DOHH2 (cell line): ENCODE results near the gene RMND5A.

Experiments
- H3F3A ChIP-seq: fragments of 200-600 bp; sonication (generic), shearing (Covaris generic); 2 replicates; pipeline ENCODE4 v1.6.0; 2016; ENCODE audit warnings: antibody characterized with exemption, mild to moderate bottlenecking; ENCODE audit not compliant: control insufficient read depth, insufficient read depth
- H3K27ac ChIP-seq: fragments of 200-600 bp; sonication (generic); 2 replicates; pipeline ENCODE4 v1.5.1; 2014; ENCODE audit warnings: low read depth, mild to moderate bottlenecking, low read length, moderate library complexity
- H3K27me3 ChIP-seq: fragments of 200-600 bp; sonication (generic); 2 replicates; pipeline ENCODE4 v1.6.1; 2014; ENCODE audit warnings: mild to moderate bottlenecking, low read length, mixed read lengths; ENCODE audit not compliant: control insufficient read depth
- H3K36me3 ChIP-seq: fragments of 200-600 bp; sonication (generic); 2 replicates; pipeline ENCODE4 v1.6.1; 2014; ENCODE audit warnings: mild to moderate bottlenecking, low read length, moderate library complexity, mixed read lengths; ENCODE audit not compliant: control insufficient read depth
- H3K4me1 ChIP-seq: fragments of 200-600 bp; sonication (generic); 2 replicates; pipeline ENCODE4 v1.6.1; 2014; ENCODE audit warnings: mild to moderate bottlenecking, low read length, mixed read lengths; ENCODE audit not compliant: control insufficient read depth
- H3K4me2 ChIP-seq: fragments of 200-600 bp; sonication (generic); 2 replicates; pipeline ENCODE4 v1.6.0; 2014; ENCODE audit warnings: mild to moderate bottlenecking, low read length, moderate library complexity
- H3K4me3 ChIP-seq: fragments of 200-600 bp; sonication (generic); 2 replicates; pipeline ENCODE4 v1.5.1; 2014; ENCODE audit warnings: mild to moderate bottlenecking, low read length, mixed read lengths
- H3K79me2 ChIP-seq: fragments of 200-600 bp; sonication (generic); 2 replicates; pipeline ENCODE4 v1.6.1; 2014; ENCODE audit warnings: mild to moderate bottlenecking, low read length, mixed read lengths; ENCODE audit not compliant: control insufficient read depth
- H3K9me2 ChIP-seq: fragments of 200-600 bp; sonication (generic); replicated peaks from 2 replicates; pipeline ENCODE4 v1.6.1; 2014; ENCODE audit warnings: mild to moderate bottlenecking, low read length, mixed read lengths; ENCODE audit not compliant: control insufficient read depth
- H3K9me3 ChIP-seq: fragments of 200-600 bp; sonication (generic); 2 replicates; pipeline ENCODE4 v1.6.1; 2014; ENCODE audit warnings: antibody characterized with exemption, low read length, mixed read lengths; ENCODE audit not compliant: control insufficient read depth, insufficient read depth
- H4K20me1 ChIP-seq: fragments of 200-600 bp; sonication (generic); 2 replicates; pipeline ENCODE4 v1.6.0; 2014; ENCODE audit warnings: low read depth, mild to moderate bottlenecking, antibody characterized with exemption, low read length, moderate library complexity; ENCODE audit not compliant: control insufficient read depth, insufficient read depth
- CTCF ChIP-seq: fragments of 200-600 bp; sonication (generic); IDR thresholded peaks from one replicate; pipeline ENCODE4 v1.5.1; 2014; ENCODE audit warnings: antibody characterized with exemption, mild to moderate bottlenecking, low read depth, low read length; ENCODE audit not compliant: poor library complexity, severe bottlenecking
- EZH2phosphoT487 ChIP-seq: fragments of 200-600 bp; sonication (generic); IDR thresholded peaks from 2 replicates; pipeline ENCODE4 v1.6.1; 2017; ENCODE audit warnings: borderline replicate concordance, mild to moderate bottlenecking, antibody characterized with exemption, low read length, moderate library complexity, mixed read lengths

The RMND5A gene

GRCh38 chr2:86750240-86750839, 30.2 kb downstream of the RMND5A start:
- Histone ChIP-seq H3K4me3 (no peak overlapping the region), H3K4me2 (no peak overlapping the region), H3K9me3 (peaks cover 4% of the 10 kb centered on the region; the same call in 1 of the 2 replicates), H3F3A (no peaks in the 10 kb centered on the region), H3K27me3 (no peaks in the 10 kb centered on the region), H3K4me1 (peaks cover 19% of the 10 kb centered on the region), H4K20me1 (no peaks in the 10 kb centered on the region), H3K36me3 (peaks cover 89% of the 10 kb centered on the region), H3K79me2 (peaks cover 69% of the 10 kb centered on the region), H3K27ac (no peak overlapping the region), H3K9me2 (no peaks in the 10 kb centered on the region)
- TF ChIP-seq CTCF (no peak), EZH2phosphoT487 (no peak)

- no peak overlapping the region for H3K4me3 ChIP-seq
- H3F3A ChIP-seq: no peaks in the 10 kb centered on the region
- peaks cover 58% of the 10 kb centered on the region for H3K79me2 ChIP-seq
- H3K4me2 ChIP-seq: no peak overlapping the region
- H3K27ac ChIP-seq: no peak overlapping the region
- no peaks in the 10 kb centered on the region for H4K20me1 ChIP-seq
- H3K27me3 ChIP-seq: no peaks in the 10 kb centered on the region
- H3K9me3 ChIP-seq: peaks cover 4% of the 10 kb centered on the region; the same call in 1 of the 2 replicates
- TF ChIP-seq EZH2phosphoT487 (no peak), CTCF (no peak)
- peaks cover 85% of the 10 kb centered on the region for H3K36me3 ChIP-seq
- H3K9me2 ChIP-seq: no peaks in the 10 kb centered on the region
- peaks cover 16% of the 10 kb centered on the region for H3K4me1 ChIP-seq
Measured at GRCh38 chr2:86751778-86752177, 31.7 kb downstream of the RMND5A start.

GRCh38 chr2:86752934-86753333, 32.8 kb downstream of the RMND5A start:
- TF ChIP-seq EZH2phosphoT487: no peak
- TF ChIP-seq CTCF: no peak

More at GRCh38 chr2:86752934-86753333, 32.8 kb downstream of the RMND5A start:
- peaks cover 82% of the 10 kb centered on the region for H3K36me3 ChIP-seq
- peaks cover 5% of the 10 kb centered on the region for H3K4me1 ChIP-seq
- H3K27me3 ChIP-seq: no peaks in the 10 kb centered on the region
- H3K4me2 ChIP-seq: no peak overlapping the region
- H4K20me1 ChIP-seq: no peaks in the 10 kb centered on the region
- no peak overlapping the region for H3K4me3 ChIP-seq
- H3K9me3 ChIP-seq: peaks cover 4% of the 10 kb centered on the region; the same call in 1 of the 2 replicates
- no peaks in the 10 kb centered on the region for H3F3A ChIP-seq
- peaks cover 55% of the 10 kb centered on the region for H3K79me2 ChIP-seq
- no peak overlapping the region for H3K27ac ChIP-seq
- H3K9me2 ChIP-seq: no peaks in the 10 kb centered on the region
